ENCODE results near the gene PDE6G. TPM values are rescaled to one million over a fixed set of nuclear protein-coding genes. Genes with fewer than 3 reads are reported as not detected.

Gene PDE6G
- total RNA-seq, 1 donor from 2014 or later, result not detected

DNA sequence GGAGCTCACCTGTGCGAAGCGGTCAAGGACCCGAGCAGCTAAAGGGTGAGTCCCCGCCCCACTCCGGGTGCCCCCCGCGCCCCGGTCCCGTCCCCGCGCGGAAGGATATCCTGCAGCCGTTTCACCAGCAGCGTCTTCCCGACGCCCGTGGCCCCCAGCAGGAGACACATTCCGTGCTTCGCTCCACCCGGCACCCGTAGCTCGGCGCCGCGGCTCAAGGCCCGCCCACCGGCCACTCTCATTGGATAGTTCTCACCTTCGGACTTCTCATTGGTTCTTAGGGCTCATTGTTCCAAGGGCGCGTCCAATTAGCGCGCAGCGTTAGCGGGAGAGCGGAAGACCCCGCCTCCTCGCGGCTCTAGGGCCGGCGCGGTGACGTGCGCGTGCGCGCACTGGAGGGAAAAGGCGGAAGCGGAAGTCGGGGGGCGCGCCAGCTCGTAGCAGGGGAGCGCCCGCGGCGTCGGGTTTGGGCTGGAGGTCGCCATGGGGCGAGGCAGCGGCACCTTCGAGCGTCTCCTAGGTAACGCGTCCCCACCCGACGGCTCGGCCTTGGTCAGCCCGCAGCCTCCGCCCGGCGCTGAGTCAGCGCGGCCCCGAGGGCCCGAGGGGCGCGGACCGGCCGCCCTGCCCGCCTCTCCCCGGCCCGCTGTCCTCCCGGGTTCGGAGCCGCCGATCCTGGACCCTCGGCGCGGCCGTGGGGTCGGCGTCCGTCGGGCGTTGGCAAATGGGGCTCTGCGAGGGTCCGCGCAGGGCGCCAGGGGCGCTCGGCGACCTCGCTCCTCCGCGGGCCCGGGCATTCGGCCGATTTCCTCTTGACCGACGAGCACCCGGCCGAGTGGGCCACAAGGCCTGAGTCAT, 27.5 kb upstream of the PDE6G start, which contains the start of the genes ARL16 and HGS:
Gene ARL16 (minus strand): TSS at position 214 of the 858 bp plus-strand sequence. CDS start 44 bp downstream, at position 170.
Gene HGS (plus strand): TSS at position 428 of the 858 bp plus-strand sequence. CDS start 56 bp downstream, at position 484.
- Histone ChIP-seq H3K9me3 (ENCODE audit: low read depth) (no peaks in the 10 kb centered on the region), H3K27me3 (no peaks in the 10 kb centered on the region), H3K36me3 (no peaks in the 10 kb centered on the region), H2AFZ (replicated peaks) (peak within 1 kb of the TSS; percentile 29), H3K9ac (peak within 1 kb of the TSS; percentile 82), H4K20me1 (ENCODE audit: low read depth) (peaks cover 27% of the 10 kb centered on the region), H3F3A (ENCODE audit: low read depth) (peaks cover 6% of the 10 kb centered on the region), H3K4me1 (peaks cover 10% of the 10 kb centered on the region), H3K27ac (no peak within 1 kb of the TSS), H3K4me2 (peak within 1 kb of the TSS; percentile 95), H3K79me2 (ENCODE audit: low read depth) (peaks cover 50% of the 10 kb centered on the region), H3K4me3 (peak within 1 kb of the TSS; percentile 74)
- peak within 1 kb of the TSS; percentile 96 for H3K4me3 Mint-ChIP-seq
- H3K9me3 Mint-ChIP-seq, result no peaks in the 10 kb centered on the region
- peaks cover 23% of the 10 kb centered on the region for H3K4me1 Mint-ChIP-seq
- peak; percentile 100 for DNase-seq (ENCODE audit: low spot score)
- TF ChIP-seq EZH2phosphoT487 (IDR thresholded peaks at IDR 0.05) (no peak), EZH2 (IDR thresholded peaks at IDR 0.05) (no peak)
- H3K27me3 Mint-ChIP-seq (ENCODE audit: insufficient read depth, low read depth), result peaks cover 2% of the 10 kb centered on the region
- peaks cover 6% of the 10 kb centered on the region for H3K36me3 Mint-ChIP-seq
- peak within 1 kb of the TSS; percentile 84 for H3K27ac Mint-ChIP-seq

GRCh38 chr17:81683208-81683583, 26.9 kb upstream of the PDE6G start:
- Histone ChIP-seq H3K4me3 (peak overlapping the region; percentile 74), H3K36me3 (no peaks in the 10 kb centered on the region), H3K9me3 (ENCODE audit: low read depth) (no peaks in the 10 kb centered on the region), H3K9ac (peak overlapping the region; percentile 77), H3K27me3 (no peaks in the 10 kb centered on the region), H3K4me2 (peak overlapping the region; percentile 80), H3K79me2 (ENCODE audit: low read depth) (peaks cover 50% of the 10 kb centered on the region), H3K4me1 (peaks cover 10% of the 10 kb centered on the region), H2AFZ (replicated peaks) (peak overlapping the region; percentile 29), H3K27ac (no peak overlapping the region), H4K20me1 (ENCODE audit: low read depth) (peaks cover 27% of the 10 kb centered on the region), H3F3A (ENCODE audit: low read depth) (peaks cover 6% of the 10 kb centered on the region)
- peak; percentile 55 for DNase-seq (ENCODE audit: low spot score)
- TF ChIP-seq EZH2phosphoT487 (IDR thresholded peaks at IDR 0.05) (no peak), EZH2 (IDR thresholded peaks at IDR 0.05) (no peak)
- TF ChIP-seq, protein P1, sequence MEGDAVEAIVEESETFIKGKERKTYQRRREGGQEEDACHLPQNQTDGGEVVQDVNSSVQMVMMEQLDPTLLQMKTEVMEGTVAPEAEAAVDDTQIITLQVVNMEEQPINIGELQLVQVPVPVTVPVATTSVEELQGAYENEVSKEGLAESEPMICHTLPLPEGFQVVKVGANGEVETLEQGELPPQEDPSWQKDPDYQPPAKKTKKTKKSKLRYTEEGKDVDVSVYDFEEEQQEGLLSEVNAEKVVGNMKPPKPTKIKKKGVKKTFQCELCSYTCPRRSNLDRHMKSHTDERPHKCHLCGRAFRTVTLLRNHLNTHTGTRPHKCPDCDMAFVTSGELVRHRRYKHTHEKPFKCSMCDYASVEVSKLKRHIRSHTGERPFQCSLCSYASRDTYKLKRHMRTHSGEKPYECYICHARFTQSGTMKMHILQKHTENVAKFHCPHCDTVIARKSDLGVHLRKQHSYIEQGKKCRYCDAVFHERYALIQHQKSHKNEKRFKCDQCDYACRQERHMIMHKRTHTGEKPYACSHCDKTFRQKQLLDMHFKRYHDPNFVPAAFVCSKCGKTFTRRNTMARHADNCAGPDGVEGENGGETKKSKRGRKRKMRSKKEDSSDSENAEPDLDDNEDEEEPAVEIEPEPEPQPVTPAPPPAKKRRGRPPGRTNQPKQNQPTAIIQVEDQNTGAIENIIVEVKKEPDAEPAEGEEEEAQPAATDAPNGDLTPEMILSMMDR (IDR thresholded peaks at IDR 0.05), result no peak
- Mint-ChIP-seq H3K36me3 (peaks cover 5% of the 10 kb centered on the region), H3K9me3 (no peaks in the 10 kb centered on the region), H3K27ac (peak overlapping the region; percentile 84), H3K27me3 (ENCODE audit: insufficient read depth, low read depth) (peaks cover 2% of the 10 kb centered on the region), H3K4me3 (peak overlapping the region; percentile 96), H3K4me1 (peaks cover 23% of the 10 kb centered on the region)

GRCh38 chr17:81682565-81683207, 26.3 kb upstream of the PDE6G start:
- H3K9me3 ChIP-seq (ENCODE audit: low read depth), result no peaks in the 10 kb centered on the region
- Mint-ChIP-seq H3K27ac (peak overlapping the region; percentile 84), H3K9me3 (no peaks in the 10 kb centered on the region), H3K36me3 (peaks cover 5% of the 10 kb centered on the region), H3K4me3 (peak overlapping the region; percentile 96), H3K27me3 (ENCODE audit: insufficient read depth, low read depth) (peaks cover 2% of the 10 kb centered on the region), H3K4me1 (peaks cover 23% of the 10 kb centered on the region)
- no peak overlapping the region for H3K27ac ChIP-seq
- H2AFZ ChIP-seq (replicated peaks), result no peak overlapping the region
- H3K4me2 ChIP-seq, result peak overlapping the region; percentile 80
- peaks cover 10% of the 10 kb centered on the region for H3K4me1 ChIP-seq
- DNase-seq (ENCODE audit: low spot score), result peak; percentile 44
- H3K27me3 ChIP-seq, result no peaks in the 10 kb centered on the region
- H3K79me2 ChIP-seq (ENCODE audit: low read depth), result peaks cover 50% of the 10 kb centered on the region
- no peaks in the 10 kb centered on the region for H3K36me3 ChIP-seq
- H3F3A ChIP-seq (ENCODE audit: low read depth), result peaks cover 6% of the 10 kb centered on the region
- peak overlapping the region; percentile 77 for H3K9ac ChIP-seq
- peaks cover 27% of the 10 kb centered on the region for H4K20me1 ChIP-seq (ENCODE audit: low read depth)
- H3K4me3 ChIP-seq, result peak overlapping the region; percentile 74
- TF ChIP-seq EZH2phosphoT487 (IDR thresholded peaks at IDR 0.05), result no peak
- peak; percentile 1 for TF ChIP-seq EZH2 (IDR thresholded peaks at IDR 0.05)

- peaks cover 50% of the 10 kb centered on the region for H3K79me2 ChIP-seq (ENCODE audit: low read depth)
- Mint-ChIP-seq H3K9me3 (no peaks in the 10 kb centered on the region), H3K36me3 (peaks cover 5% of the 10 kb centered on the region), H3K27ac (no peak overlapping the region), H3K4me3 (peak overlapping the region; percentile 46), H3K4me1 (peaks cover 23% of the 10 kb centered on the region), H3K27me3 (ENCODE audit: insufficient read depth, low read depth) (peaks cover 2% of the 10 kb centered on the region)
- H3K4me2 ChIP-seq, result no peak overlapping the region
- peaks cover 6% of the 10 kb centered on the region for H3F3A ChIP-seq (ENCODE audit: low read depth)
- H3K4me3 ChIP-seq, result no peak overlapping the region
- no peak overlapping the region for H3K27ac ChIP-seq
- no peaks in the 10 kb centered on the region for H3K36me3 ChIP-seq
- TF ChIP-seq, protein P1 (IDR thresholded peaks at IDR 0.05), result no peak
- no peak for TF ChIP-seq EZH2phosphoT487 (IDR thresholded peaks at IDR 0.05)
- no peak for TF ChIP-seq EZH2 (IDR thresholded peaks at IDR 0.05)
- no peak for DNase-seq (ENCODE audit: low spot score)
- H3K4me1 ChIP-seq, result peaks cover 10% of the 10 kb centered on the region
- no peak overlapping the region for H3K9ac ChIP-seq
- H3K9me3 ChIP-seq (ENCODE audit: low read depth), result no peaks in the 10 kb centered on the region
- H4K20me1 ChIP-seq (ENCODE audit: low read depth), result peaks cover 27% of the 10 kb centered on the region
- H3K27me3 ChIP-seq, result no peaks in the 10 kb centered on the region
- H2AFZ ChIP-seq (replicated peaks), result no peak overlapping the region
These were observed 25.3 kb upstream of the PDE6G start for GRCh38 chr17:81681672-81682071.
